Frontal cortex (tissue), 4 donors: Measurements from ENCODE around the gene PAM16. TPM values are rescaled to one million over a fixed set of nuclear protein-coding genes. Genes with fewer than 3 reads are reported as not detected.
"Not testable (repeated sequence)": the region's sequence is repeated elsewhere in the genome, so short reads cannot be mapped to it uniquely, and the experiment has no call there.

Experiments used
- DNase-seq, 2 donors: peaks; one replicate each; pipeline ENCODE4 v3.0.0; 2012; ENCODE audit warnings: low spot score in 2 of 2
- FAIRE-seq: peaks from 2 replicates; lab custom pipeline; 2012; peaks lifted over from hg19 to GRCh38; lab: Jason Lieb, UNC
- total RNA-seq: library from RNA; depleted of rRNA; stranded (reverse); fragments of >200 nt; gene quantifications from one replicate; pipeline ENCODE4 v1.2.3, GENCODE V29; 2014
- donor health status: control.
- donor health status: control.
- donor health status: control.

PAM16 gene
- total RNA-seq, 1 donor from 2014 or later, result 28.5 TPM

DNA sequence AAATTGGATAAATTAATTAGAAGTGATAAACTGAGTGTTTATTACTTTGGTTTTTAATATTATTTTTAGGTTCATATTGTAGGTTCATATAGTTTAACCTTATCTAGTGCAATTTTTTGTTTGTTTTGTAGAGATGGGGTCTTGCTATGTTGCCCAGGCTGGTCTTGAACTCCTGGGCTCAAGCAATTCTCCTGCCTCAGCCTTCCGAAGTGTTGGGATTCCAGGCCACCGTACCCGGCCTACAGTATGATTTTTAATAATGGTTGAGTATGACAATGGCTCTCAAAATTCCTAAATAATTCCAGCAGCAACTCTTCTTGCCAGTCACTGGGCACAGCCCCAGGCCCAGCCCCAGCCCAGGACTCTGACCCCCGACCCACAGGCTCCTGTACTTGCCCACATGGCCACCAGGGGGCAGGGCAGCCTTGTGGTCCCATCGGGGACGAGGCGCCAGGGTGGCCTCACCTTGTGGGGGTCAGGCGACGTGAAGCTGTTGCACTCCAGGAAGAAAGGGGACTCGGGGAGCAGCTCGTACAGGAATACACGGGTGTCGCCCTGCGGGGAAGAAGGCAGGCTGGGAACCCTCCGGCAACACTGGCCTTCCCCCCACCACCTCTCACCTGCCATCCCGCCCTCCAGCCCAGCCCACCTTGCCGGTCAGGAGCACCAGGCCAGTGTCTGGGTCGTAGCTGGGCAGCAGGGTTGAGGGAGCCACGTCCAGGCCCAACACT, 7.9 kb upstream of the PAM16 start:
- DNase-seq (peak; percentile 69 to 75), FAIRE-seq (no peak)

DNA sequence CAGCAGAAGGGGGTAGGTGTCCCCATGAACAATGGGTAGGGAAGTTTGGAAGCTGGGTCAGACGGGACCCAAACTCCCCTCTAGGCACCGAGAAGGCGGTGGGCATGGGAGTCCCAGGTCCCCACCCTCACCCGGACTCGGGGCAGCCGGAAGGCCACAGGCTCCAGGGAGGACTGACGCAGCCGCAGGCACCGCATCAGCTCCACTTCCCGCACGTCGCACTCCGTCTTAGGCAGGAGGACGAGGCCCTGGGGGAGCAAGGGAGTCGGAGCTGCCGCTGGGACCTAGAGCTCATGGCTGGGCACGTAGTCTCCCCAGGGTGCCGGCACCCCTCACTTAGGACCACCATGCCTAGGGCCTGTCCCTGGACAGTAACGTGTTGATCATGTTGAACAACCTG, 7.1 kb upstream of the PAM16 start:
- FAIRE-seq, result no peak
- DNase-seq, result no peak

DNA sequence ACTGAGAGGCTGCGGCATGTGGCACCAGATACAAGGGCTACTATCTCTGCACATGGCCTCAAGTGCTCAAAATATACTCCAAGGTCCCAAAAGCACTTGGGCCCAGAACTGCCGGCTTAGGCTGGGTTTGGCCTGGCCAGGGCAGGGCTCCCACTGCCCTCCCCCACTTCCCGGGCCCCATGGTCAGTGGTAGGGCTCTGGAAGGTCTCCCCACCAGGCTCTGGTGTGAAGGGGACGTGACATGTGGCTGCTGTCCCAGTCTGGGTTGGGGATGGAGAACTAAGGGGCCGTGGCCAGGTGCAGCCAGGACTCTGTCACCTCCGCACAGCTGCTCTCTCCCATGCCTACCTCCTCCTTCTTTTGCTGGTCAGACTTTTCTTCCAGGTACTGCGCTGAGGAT, 5.7 kb upstream of the PAM16 start:
- FAIRE-seq (no peak), DNase-seq (no peak)

DNA sequence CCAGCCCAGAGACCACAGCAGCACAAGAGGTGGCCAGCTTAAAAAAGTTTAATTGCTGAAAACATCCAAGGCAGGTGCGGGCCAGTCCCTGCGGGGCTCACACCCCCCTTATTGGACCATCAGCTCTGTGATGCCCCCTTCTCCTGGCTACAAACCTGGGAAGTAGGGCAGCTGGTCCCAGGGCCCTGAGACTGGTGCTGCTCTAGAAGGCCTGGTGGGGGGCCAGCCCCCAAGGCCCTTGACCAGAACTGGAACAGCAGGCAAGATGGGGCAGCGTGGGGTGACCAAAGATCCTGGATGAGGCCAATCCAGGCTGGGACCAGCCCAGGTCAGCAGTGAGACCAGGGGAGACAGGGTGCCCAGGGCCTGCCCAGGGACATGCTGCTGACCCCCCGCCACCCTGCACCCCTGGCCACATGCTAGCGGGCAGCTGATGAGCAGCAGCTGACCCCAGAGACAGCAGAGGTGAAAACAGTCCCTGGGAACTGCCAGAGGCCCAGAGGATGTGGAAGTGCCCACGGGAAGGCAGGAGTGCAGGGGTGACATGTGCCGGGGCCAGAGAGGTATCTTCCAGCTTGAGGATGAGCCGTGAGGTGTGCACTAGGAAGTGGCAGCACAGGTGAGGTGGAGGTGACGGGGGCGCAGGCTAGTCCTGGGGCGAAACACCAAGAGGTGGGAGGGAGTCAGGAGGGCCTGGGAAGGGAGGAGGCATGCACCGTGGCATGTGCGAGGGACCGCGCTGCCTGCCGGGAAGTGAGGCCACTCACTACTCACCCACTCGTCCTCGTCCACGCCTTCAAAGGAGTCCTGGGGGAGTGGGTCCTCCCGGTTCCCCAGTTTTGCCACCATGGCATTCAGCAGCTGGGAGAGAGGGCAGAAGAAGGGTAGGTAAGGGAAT, 3.6 kb upstream of the PAM16 start:
- FAIRE-seq (no peak), DNase-seq (no peak)

DNA sequence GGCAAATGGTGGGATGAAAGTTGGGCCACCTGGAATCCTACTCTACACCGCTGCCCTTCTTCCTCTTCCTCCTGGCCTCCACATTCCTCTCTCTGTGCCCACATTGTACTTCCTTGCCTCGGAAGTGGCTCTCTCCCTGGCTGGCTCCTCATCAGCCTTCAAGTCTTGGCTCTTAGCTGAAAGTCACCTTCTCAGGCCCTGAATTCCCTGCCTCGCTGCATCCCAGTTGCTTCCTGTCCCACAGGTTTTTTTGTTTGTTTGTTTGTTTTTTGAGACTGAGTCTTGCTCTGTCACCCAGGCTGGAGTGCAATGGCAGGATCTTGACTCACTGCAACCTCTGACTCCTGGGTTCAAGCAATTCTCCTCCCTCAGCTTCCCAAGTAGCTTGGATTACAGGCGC, 2.6 kb upstream of the PAM16 start:
- FAIRE-seq, result no peak
- no peak for DNase-seq

DNA sequence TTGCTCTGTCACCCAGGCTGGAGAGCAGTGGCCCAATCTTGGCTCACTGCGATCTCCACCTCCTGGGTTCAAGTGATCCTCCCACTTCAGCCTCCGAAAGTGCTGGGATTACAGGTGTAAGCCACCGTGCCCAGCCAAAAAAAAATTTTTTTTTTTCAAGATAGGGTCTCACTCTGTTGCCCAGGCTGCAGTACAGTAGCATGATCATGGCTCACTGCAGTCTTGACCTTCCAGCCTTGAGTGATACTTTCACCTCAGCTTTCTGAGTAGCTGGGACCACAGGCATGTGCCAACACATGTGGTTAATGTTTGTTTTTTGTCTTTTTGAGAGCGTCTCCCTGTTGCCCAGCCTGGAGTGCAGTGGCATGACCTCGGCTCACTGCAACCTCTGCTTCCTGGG, 1.7 kb upstream of the PAM16 start:
- FAIRE-seq, result no peak

DNA sequence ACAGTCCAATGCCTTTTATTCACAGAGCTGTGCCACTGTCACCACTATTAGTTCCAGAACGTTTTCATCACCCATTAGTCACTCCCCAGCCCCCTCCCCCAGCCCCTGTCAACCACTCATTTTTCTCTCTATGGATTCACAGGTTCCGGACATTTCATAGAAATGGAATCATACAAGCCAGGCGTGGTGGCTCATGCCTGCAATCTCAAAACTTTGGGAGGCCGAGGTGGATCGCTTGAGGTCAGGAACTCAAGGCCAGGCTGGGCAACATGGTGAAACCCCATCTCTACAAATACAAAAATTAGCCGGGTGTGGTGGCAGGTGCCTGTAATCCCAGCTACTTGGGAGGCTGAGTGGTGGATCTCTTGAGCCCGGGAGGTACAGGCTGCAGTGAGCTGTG, 759 bp upstream of the PAM16 start:
- no peak for FAIRE-seq
- DNase-seq, result no peak

More for the DNA sequence above, 1.7 kb upstream of the PAM16 start:
- no peak for DNase-seq

DNA sequence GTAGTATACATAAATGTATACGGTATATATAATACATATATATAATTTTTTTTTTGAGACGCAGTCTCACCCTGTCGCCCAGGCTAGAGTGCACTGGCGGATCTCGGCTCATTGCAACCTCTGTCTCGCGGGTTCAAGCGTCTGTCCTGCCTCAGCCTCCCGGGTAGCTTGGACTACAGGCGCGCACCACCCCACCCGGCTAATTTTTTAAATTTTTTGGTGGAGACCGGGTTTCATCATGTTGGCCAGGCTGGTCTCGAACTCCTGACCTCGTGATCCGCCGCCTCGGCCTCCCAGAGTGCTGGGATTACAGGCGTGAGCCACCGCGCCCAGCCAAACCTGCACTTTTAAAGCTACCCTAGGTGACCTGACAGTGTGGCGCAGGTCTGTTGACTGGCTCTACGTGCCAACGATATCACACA, 745 bp downstream of the PAM16 start:
- no peak for FAIRE-seq
- no peak for DNase-seq

DNA sequence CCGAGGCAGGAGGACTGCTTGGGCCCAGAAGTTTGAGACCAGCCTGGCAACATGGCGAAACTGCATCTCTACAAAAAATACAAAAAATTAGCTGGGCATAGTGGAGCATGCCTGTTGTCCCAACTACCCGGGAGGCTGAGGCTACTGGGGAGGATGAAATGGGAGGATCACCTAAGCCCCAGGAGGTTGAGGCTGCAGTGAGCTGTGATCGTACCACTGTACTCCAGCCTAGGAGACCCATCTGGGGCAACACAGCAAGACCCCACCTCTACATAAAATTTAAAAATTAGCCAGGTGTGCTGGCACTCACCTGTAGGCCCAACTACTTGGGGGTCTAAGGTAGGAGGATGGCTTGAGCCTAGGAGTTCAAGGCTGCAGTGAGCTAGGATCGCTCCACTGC, 1.8 kb downstream of the PAM16 start:
- DNase-seq (no peak), FAIRE-seq (no peak)

DNA sequence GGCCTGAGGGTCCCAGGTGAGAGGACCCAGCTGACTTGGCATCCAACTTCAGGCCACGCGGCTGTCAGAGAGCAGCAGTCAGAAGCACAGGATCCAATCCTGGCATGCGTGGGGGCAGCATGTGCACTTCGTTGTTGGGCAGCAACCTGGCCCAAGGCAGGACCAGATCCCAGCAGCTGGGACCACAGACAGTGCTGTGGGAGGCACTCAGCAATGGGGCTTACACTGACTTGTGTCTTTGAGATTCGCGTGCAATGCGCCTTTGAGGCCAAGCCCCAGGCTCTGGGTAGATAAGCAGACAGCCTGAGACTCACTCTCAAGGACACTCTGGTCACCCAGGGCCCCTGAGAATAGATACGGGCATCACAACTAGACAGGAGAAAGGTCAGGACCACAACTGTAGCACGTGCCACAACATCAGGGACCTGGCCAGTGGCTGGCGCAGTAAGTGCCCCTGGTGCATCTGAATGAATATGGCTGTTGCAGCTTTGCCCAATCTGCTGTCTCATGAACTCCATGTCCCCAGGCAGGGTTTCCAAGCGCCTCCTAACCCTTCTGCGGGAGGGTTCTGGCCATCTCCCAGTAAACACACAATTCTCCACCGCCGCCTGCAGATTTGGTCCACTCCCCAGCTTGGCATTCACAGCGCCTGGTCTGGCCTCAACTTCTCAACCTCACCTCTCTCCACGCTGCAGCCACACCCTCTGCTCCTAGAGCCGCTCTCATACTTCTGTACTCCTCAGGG, 3.2 kb downstream of the PAM16 start:
- FAIRE-seq, result no peak
- DNase-seq, result no peak

DNA sequence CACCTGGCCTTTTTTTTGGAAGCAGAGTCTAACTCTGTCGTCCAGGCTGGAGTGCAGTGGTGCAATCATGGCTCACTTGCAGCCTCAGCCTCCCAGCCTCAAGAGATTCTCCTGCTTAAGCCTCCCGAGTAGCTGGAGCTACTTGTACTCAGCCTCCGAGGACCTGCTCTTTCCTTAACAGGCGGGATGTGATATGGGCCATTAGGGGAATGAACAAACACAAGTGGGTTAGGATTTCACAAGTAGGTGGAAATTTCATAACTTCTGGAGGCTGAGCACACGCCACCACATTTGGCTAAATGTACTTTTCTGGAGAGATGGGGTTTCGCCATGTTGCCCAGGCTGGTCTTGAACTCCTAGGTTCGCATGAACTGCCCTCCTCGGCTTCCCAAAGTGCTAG, 4.1 kb downstream of the PAM16 start:
- DNase-seq, result no peak
- no peak for FAIRE-seq

DNA sequence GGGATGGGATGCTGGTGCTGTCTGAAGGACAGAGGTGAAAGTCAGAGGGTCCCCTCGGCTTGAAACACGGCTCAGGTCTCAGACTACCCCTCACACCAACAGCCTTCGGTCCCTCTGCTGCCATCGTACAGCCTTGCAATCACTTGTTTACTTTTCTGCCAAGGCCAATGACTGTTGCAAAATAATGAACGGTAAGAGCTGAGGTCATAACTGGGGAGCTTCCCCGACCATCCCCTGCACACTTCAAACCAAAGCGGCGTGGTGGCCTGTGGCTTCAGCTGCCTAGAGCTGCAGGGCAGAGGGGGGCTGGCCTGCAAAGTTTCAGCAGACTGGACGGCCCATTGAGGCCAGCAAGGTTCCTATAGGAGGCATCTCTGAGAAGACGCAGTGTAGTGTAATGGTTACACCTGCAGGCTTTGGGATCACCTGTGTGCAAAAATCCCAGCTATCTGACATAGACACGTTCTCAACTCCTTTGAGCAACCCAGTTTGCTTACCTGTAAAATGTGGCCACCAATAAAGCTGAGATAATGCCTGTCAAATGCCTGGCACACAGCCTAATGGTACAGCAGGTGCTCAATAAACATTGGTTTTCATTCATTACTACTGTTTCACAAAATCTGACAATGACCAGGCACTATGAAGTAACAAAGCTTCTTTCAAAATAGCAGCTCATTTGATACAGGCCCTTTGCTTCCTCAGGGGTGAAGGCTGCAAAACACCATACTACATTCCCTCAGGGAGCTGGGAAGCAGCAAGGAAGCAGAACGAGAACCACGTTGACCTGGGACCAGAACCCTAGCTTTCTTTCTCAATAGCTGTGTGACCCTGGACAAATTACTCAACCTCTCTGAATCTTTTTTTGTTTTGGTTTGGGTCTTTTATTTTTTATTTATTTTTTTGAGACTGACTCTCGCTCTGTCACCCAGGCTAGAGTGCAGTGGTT, 5.0 kb downstream of the PAM16 start:
- FAIRE-seq (no peak), DNase-seq (no peak)

DNA sequence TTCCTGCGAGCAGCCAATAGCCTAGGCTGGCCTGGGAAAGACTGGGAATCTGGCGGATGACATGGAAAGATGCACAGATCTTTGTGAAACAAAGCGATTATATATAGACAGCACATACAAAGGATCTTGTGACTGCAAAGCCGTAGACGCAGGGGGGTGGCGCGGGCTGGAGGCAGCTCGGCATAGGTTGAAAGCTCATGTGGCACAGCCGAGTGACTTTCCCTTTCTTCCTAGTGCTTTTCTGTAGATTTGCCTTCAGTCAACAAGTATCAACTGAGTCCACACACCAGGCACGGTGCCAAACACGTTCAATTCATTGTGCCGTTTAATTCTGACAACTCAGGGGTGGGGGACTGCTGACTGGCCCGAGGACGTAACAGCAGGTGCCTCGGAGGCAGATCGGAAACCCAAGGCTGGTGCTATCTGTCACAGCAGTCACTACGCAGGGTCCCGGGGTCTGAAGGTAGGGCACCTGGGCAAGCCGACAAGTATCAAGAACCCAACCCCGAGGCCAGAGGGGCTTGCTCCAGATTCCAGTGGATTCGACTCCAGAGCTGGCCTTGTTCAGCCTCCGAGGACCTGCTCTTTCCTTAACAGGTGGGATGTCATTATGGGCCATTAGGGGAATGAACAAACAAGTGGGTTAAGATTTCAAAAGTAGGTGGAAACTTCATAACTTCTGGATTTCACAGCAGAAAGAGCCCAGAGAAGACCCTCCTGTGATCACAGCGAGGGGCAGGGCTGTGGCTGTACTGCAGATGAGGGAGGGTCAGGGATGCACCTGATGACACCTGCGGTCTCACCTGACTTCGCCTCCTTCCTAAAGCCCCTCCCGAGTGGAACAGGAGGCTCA, 5.9 kb downstream of the PAM16 start:
- DNase-seq, result peak in 1 of 2 donors; percentile 51
- no peak for FAIRE-seq

DNA sequence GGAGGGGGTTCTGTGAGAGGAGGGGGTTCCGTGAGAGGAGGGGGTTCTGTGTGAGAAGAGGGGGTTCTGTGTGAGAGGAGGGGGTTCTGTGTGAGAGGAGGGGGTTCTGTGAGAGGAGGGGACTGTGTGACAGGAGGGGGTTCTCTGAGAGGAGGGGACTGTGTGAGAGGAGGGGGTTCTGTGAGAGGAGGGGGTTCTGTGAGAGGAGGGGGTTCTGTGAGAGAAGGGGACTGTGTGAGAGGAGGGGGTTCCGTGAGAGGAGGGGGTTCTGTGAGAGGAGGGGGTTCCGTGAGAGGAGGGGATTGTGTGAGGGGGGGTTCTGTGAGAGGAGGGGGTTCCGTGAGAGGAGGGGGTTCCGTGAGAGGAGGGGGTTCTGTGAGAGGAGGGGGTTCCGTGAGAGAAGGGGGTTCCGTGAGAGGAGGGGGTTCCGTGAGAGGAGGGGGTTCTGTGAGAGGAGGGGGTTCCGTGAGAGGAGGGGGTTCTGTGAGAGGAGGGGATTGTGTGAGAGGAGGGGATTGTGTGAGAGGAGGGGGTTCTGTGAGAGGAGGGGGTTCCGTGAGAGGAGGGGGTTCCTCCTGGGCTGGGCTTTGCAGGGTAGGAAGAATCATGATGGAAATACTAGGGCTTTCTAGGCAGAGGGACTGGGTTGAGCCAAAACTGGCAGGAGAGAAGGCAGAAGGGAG, 6.7 kb downstream of the PAM16 start:
- FAIRE-seq, DNase-seq: not testable (repeated sequence)

DNA sequence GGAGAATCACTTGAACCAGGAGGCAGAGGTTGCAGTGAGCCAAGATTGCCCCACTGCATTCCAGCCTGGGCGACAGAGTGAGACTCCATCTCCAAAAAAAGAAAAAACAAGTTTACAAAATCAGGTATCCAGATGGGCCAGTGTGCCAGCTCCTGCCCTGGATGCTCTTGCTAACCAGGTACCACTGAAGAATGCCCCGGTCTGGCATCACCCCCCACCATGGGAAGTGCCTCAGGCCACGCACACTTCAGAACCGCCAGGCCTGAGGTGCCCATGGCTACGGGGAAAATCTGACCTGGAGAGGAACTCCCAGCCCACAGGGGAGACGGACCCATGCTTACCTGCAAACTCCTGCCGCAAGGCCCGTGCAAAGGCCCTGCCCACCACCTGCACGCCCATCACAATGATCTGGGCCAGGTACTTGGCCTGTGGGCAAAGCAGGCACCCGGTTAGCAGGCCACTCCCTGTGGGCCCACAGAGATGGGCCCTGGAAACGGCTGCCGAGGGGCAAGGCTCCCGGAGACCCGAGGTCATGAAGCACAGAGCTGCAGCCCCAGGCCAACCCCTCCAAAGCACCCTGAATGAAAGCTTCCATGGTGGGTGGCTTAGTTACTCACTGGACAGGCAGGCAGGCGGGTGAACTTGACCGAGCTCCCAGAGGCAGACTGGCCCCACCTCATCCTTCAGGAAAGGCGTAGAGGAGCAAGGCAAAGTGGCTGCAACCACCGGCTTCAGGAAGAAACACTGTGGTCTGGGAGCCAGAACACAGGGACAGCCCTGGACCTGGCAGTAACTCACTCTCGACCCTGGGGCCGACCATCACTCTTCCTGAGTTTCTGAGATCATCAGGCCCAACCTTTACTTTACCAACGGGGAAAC, 8.0 kb downstream of the PAM16 start:
- no peak for FAIRE-seq

DNA sequence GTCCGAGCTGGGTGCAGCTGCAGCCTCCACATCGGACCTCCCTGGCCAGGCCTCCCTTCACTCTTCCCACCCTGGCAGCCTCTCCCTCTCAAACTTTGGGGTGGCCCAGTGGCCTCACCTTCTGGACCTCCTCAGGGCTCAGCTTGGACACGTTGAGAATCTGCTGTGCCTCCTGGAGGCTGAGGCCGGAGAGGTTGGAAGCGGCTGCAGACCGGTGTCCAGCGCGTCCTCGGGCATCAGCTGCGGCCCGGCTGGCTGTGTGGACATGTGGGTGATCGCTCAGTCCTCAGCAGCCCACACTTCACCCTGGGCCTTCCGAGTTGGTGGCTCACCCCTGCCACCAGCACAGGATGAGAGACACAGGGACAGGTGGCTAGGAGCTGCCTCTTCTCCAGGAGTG, 9.9 kb downstream of the PAM16 start:
- DNase-seq, result no peak
- no peak for FAIRE-seq

More for the DNA sequence above, 8.0 kb downstream of the PAM16 start:
- DNase-seq, result no peak

DNA sequence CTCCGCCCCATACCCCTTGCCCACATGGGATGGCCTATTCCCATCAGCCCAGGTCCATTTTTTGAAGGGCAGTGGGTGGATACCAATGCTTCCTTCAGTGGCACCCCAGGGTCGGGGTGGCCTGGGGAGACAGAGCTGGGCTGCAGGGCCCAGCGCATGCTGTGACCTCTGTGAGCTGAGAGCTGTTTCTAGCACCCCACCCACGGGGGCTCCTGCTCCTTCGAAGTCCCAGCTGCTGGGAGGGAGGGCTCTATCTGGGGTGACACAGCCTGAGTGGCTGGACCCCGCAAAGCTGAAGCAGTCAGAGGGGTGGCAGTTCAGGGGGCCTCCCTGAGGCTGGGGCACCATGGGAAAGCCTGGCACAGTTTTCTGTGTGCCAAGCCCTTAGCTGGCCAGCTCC, 10.7 kb downstream of the PAM16 start:
- DNase-seq (no peak), FAIRE-seq (no peak)
